ENCODE measurements around the gene KIT.

GRCh38 chr4:54707406-54707805 is 49.6 kb downstream of the KIT start:
- TF ChIP-seq CTCF (IDR thresholded peaks at IDR 0.05; ENCODE audit: insufficient read depth, low read length) (no peak), GABPA (IDR thresholded peaks at IDR 0.05; ENCODE audit: low read depth) (no peak), POLR2AphosphoS5 (IDR thresholded peaks at IDR 0.05; ENCODE audit: low read depth) (no peak)

Data from HL-60 (cell line).